Liver (tissue), 9 donors: Measurements from ENCODE around the gene CLDN3. TPM values are rescaled to one million over a fixed set of nuclear protein-coding genes. Genes with fewer than 3 reads are reported as not detected.
"Not testable (repeated sequence)": the region's sequence is repeated elsewhere in the genome, so short reads cannot be mapped to it uniquely, and the experiment has no call there.

Experiments used
- DNase-seq: peaks from one replicate; pipeline ENCODE4 v3.0.0-alpha.2; 2017; ENCODE audit warnings: low spot score
- H3K27ac ChIP-seq, 2 donors: one replicate each; pipeline ENCODE4 v1.7.0; 2013; ENCODE audit warnings: inconsistent platforms in 2 of 2, low read length in 2 of 2, control low read depth in 1 of 2, low read depth in 1 of 2, mild to moderate bottlenecking in 1 of 2
- H3K27me3 ChIP-seq, 4 donors: one replicate each; pipeline versions ENCODE4 v1.6.1 to v1.7.0; 2013; ENCODE audit warnings: low read length in 3 of 4, inconsistent platforms in 1 of 4, mild to moderate bottlenecking in 1 of 4, moderate library complexity in 1 of 4; ENCODE audit not compliant: control insufficient read depth in 4 of 4, insufficient read depth in 4 of 4
- H3K36me3 ChIP-seq, 4 donors: one replicate each; pipeline versions ENCODE4 v1.6.1 to v1.7.0; 2013; ENCODE audit warnings: low read length in 3 of 4, mild to moderate bottlenecking in 3 of 4, low read depth in 1 of 4, moderate library complexity in 1 of 4; ENCODE audit not compliant: control insufficient read depth in 4 of 4, insufficient read depth in 3 of 4
- H3K4me1 ChIP-seq, 4 donors: one replicate each; pipeline versions ENCODE4 v1.6.1 to v1.7.0; 2013; ENCODE audit warnings: low read length in 3 of 4, mild to moderate bottlenecking in 3 of 4, moderate library complexity in 1 of 4; ENCODE audit not compliant: control insufficient read depth in 4 of 4, insufficient read depth in 4 of 4
- H3K4me3 ChIP-seq, 3 donors: one replicate each; pipeline versions ENCODE4 v1.6.1 to v1.7.0; 2013; ENCODE audit warnings: low read length in 3 of 3, control low read depth in 1 of 3, low read depth in 1 of 3, mild to moderate bottlenecking in 1 of 3
- H3K9ac ChIP-seq, 2 donors: one replicate each; pipeline ENCODE4 v1.7.0; 2013; ENCODE audit warnings: low read length in 2 of 2, mild to moderate bottlenecking in 2 of 2, moderate library complexity in 2 of 2, control low read depth in 1 of 2, low read depth in 1 of 2
- H3K9me3 ChIP-seq, 4 donors: one replicate each; pipeline versions ENCODE4 v1.6.1 to v1.7.0; 2013; ENCODE audit warnings: low read length in 3 of 4; ENCODE audit not compliant: control insufficient read depth in 4 of 4
- ATF3 ChIP-seq: IDR thresholded peaks from 2 replicates; pipeline ENCODE4 v1.6.1; 2016; ENCODE audit warnings: antibody characterized with exemption
- CTCF ChIP-seq: fragments of 150-350 bp; IDR thresholded peaks from 2 replicates; pipeline ENCODE4 v1.5.1; 2017; ENCODE audit warnings: improper control_type of control experiment, low read depth, low read length; ENCODE audit not compliant: missing input control
- EGR1 ChIP-seq, 2 donors: IDR thresholded peaks; 2 replicates each; pipeline ENCODE4 v1.6.1; 2016 to 2018; ENCODE audit warnings: antibody characterized with exemption in 2 of 2, low read depth in 2 of 2
- GABPA ChIP-seq, 2 donors: IDR thresholded peaks in 1 of 2; conservative IDR thresholded peaks in 1 of 2; 2 replicates each; pipeline ENCODE4 v1.6.1; 2016; ENCODE audit warnings: antibody characterized with exemption in 2 of 2, mild to moderate bottlenecking in 1 of 2, moderate library complexity in 1 of 2
- HNF4A ChIP-seq, 2 donors: conservative IDR thresholded peaks; 2 replicates each; pipeline ENCODE4 v1.6.1; 2016; ENCODE audit warnings: antibody characterized with exemption in 2 of 2, mild to moderate bottlenecking in 2 of 2
- HNF4G ChIP-seq: IDR thresholded peaks from 2 replicates; pipeline ENCODE4 v1.6.1; 2016; ENCODE audit warnings: antibody characterized with exemption
- JUND ChIP-seq, 2 donors: IDR thresholded peaks; 2 replicates each; pipeline ENCODE4 v1.6.1; 2016; ENCODE audit warnings: antibody characterized with exemption in 2 of 2
- MAX ChIP-seq: IDR thresholded peaks from 2 replicates; pipeline ENCODE4 v1.6.1; 2016; ENCODE audit warnings: antibody characterized with exemption
- NR2F2 ChIP-seq: IDR thresholded peaks from 2 replicates; pipeline ENCODE4 v1.6.1; 2016; ENCODE audit warnings: antibody characterized with exemption
- RAD21 ChIP-seq, 2 donors: IDR thresholded peaks; 2 replicates each; pipeline ENCODE4 v1.6.1; 2016; ENCODE audit warnings: antibody characterized with exemption in 2 of 2, mild to moderate bottlenecking in 2 of 2
- REST ChIP-seq: IDR thresholded peaks from 2 replicates; pipeline ENCODE4 v1.6.1; 2016; ENCODE audit warnings: antibody characterized with exemption, mild to moderate bottlenecking
- RXRA ChIP-seq, 2 donors: IDR thresholded peaks; 2 replicates each; pipeline ENCODE4 v1.6.1; 2017 to 2018; ENCODE audit warnings: antibody characterized with exemption in 2 of 2, mild to moderate bottlenecking in 1 of 2
- TAF1 ChIP-seq: conservative IDR thresholded peaks from 2 replicates; pipeline ENCODE4 v1.6.1; 2016; ENCODE audit warnings: antibody characterized with exemption, mild to moderate bottlenecking
- YY1 ChIP-seq: IDR thresholded peaks from 2 replicates; pipeline ENCODE4 v1.6.1; 2016; ENCODE audit warnings: antibody characterized with exemption, mild to moderate bottlenecking
- WGBS: extraction: QIAGEN DNeasy Blood & Tissue Kit; methylation state at CpG from one replicate; pipeline ENCODE4 v1.1.7; 2013; 5-methylcytosine and 5-hydroxymethylcytosine counted together
- polyA plus RNA-seq, 2 donors: library from polyadenylated mRNA; stranded (reverse) in 1 of 2; unstranded in 1 of 2; fragments of 200-250 nt in 1 of 2; fragments of >200 nt in 1 of 2; fragmentation: Nextera tagmentation in 1 of 2; extraction: Ambion mirVana in 1 of 2; gene quantifications; one replicate each; pipeline versions ENCODE4 v1.2.1 to v1.2.3, GENCODE V29; 2013 to 2015
- total RNA-seq, 2 donors: library from RNA; depleted of rRNA; stranded (reverse); fragments of >200 nt; gene quantifications; one replicate each; pipeline ENCODE4 v1.2.3, GENCODE V29; 2014
- donor health status: healthy.
- donor health status: healthy.
- donor health status: healthy.
- donor health status: healthy.
- donor health status: healthy.

Gene CLDN3
- total and polyA plus RNA-seq, 4 donors, result 3.6 to 43.0 (median 22.9) TPM

- Histone ChIP-seq H3K27me3 (no peaks in the 10 kb centered on the region), H3K27ac (no peak overlapping the region), H3K4me1 (no peaks in the 10 kb centered on the region), H3K9ac (no peak overlapping the region), H3K4me3 (no peak overlapping the region), H3K9me3 (no peaks in the 10 kb centered on the region), H3K36me3 (no peaks in the 10 kb centered on the region)
- no peak for TF ChIP-seq RXRA (IDR thresholded peaks at IDR 0.05)
- no peak for TF ChIP-seq REST
- no peak for DNase-seq
- 90% methylated on average over 4 of the region's 4 CpGs for WGBS
Measured at GRCh38 chr7:73789051-73789450, 19.0 kb upstream of the CLDN3 start.

- H3K4me3 ChIP-seq, H3K4me1 ChIP-seq, H3K9ac ChIP-seq, H3K9me3 ChIP-seq, H3K27me3 ChIP-seq, H3K27ac ChIP-seq, DNase-seq, H3K36me3 ChIP-seq: not testable (repeated sequence)
- 86% methylated on average over 1 of the region's 1 CpG for WGBS
Measured at GRCh38 chr7:73787786-73788048, 17.6 kb upstream of the CLDN3 start.

- no peaks in the 10 kb centered on the region for H3K36me3 ChIP-seq
- no peak for DNase-seq
- H3K9ac ChIP-seq, result no peak overlapping the region
- H3K9me3 ChIP-seq, result no peaks in the 10 kb centered on the region
- WGBS, result 89% methylated on average over 1 of the region's 1 CpG
- H3K27me3 ChIP-seq, result no peaks in the 10 kb centered on the region
- no peak overlapping the region for H3K4me3 ChIP-seq
- H3K4me1 ChIP-seq, result no peaks in the 10 kb centered on the region
- H3K27ac ChIP-seq, result no peak overlapping the region
- TF ChIP-seq EGR1 (IDR thresholded peaks at IDR 0.05; ENCODE audit: low read depth in 2 of 2), result no peak
- no peak for TF ChIP-seq REST
- TF ChIP-seq CTCF, result no peak
- TF ChIP-seq TAF1, result no peak
- TF ChIP-seq HNF4A (conservative IDR thresholded peaks at IDR 0.05), result no peak
- no peak for TF ChIP-seq MAX
- no peak for TF ChIP-seq RXRA (IDR thresholded peaks at IDR 0.05)
- no peak for TF ChIP-seq GABPA (IDR thresholded peaks at IDR 0.05 in 1 of 2, conservative IDR thresholded peaks at IDR 0.05 in 1 of 2)
- TF ChIP-seq JUND (IDR thresholded peaks at IDR 0.05), result no peak
- TF ChIP-seq NR2F2, result no peak
- no peak for TF ChIP-seq ATF3
- TF ChIP-seq YY1, result no peak
- no peak for TF ChIP-seq HNF4G
- no peak for TF ChIP-seq RAD21 (IDR thresholded peaks at IDR 0.05)
Measured at GRCh38 chr7:73786588-73786987, 16.5 kb upstream of the CLDN3 start.
